ENCODE measurements around the gene TPM4. TPM values are rescaled to one million over a fixed set of nuclear protein-coding genes. Genes with fewer than 3 reads are reported as not detected.

The TPM4 gene
- total and polyA plus RNA-seq, 11 donors: 49.2 to 260 (median 92.1) TPM

DNA sequence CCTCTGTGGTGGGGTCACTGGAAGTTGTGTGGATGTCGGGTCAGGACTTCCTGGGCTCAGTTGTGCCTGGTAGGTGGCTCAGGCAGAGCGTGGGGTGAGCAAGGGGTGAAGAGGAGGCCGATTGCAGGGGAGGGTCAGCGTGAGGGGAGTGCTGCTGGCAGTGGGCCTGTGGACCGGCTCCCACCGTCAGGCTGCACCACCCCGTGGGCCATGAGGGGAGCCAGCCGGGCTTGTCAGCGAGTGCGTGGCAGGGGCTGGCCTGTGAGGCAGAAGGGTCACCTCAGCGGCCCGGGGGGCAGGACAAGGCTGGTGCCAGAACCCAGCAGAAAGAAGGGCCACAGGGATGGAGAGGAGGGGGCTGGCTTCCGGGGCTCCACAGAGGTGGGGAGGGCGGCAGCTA is 48.7 kb downstream of the TPM4 start:
- DNase-seq (no peak), ATAC-seq (no peak)
- intact Hi-C loops (cut with DNase I): no loop called here
- peaks cover 0 to 5% (median 0%) of the 10 kb centered on the region in 12 donors for H3K4me1 ChIP-seq
- no peaks in the 10 kb centered on the region for H3K27me3 ChIP-seq
- WGBS, 4 donors: 88 to 94% (median 92%) methylated on average over 13 to 14 of the region's 14 CpGs
- H3K27ac ChIP-seq: no peak overlapping the region
- no peak overlapping the region for H3K4me3 ChIP-seq
- peaks cover 2 to 100% (median 95%) of the 10 kb centered on the region in 9 donors for H3K36me3 ChIP-seq
- TF ChIP-seq POLR2A (IDR thresholded peaks at IDR 0.05) (no peak), CTCF (IDR thresholded peaks at IDR 0.05) (no peak)
- no peaks in the 10 kb centered on the region for H3K9me3 ChIP-seq

DNA sequence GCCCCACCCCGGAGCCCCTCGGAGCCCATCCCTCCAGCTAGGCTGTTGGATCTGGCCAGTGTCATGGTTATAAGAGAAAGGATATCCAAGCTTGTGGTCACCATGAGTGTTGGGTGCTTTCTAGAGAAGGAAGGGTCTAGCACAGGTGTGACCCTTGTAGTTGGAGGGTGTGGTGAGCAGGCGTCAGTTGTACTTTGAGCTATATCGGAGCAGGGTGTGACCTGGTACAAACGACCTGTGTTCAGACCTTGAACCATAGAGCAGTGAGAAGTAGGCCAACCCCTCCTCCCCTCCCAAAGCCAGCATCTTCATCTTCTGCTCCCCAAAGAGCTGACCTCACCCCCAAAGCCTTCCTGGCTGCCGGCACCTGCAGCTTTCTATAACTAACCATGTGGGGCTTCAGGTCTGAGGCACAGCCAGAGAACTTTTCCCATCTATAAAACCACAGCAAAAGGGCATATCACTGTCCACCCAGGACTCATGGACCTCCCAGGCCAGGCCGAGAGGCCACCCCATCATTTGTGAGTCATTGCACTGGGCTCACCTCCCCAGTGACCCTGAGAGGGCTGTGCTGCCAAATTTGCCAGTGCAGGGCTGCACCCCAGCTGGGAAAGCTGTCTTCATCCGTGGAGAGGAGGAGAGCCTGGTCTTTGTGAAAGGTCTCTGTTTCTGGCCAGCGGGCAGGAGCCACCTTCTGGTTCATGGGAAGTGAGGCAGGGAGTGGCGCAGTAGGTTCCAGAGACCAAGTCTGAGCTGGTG is 49.6 kb downstream of the TPM4 start:
- no peak for TF ChIP-seq CTCF (IDR thresholded peaks at IDR 0.05)
- no peak for TF ChIP-seq POLR2A (IDR thresholded peaks at IDR 0.05)
- no peak for ATAC-seq
- no peaks in the 10 kb centered on the region for H3K4me1 ChIP-seq
- peaks cover 2 to 100% (median 94%) of the 10 kb centered on the region in 9 donors for H3K36me3 ChIP-seq
- DNase-seq: no peak
- H3K9me3 ChIP-seq: no peaks in the 10 kb centered on the region
- intact Hi-C loops (cut with DNase I): no loop called here
- H3K4me3 ChIP-seq: no peak overlapping the region
- no peaks in the 10 kb centered on the region for H3K27me3 ChIP-seq
- H3K27ac ChIP-seq: no peak overlapping the region
- WGBS, 4 donors: 73 to 82% (median 81%) methylated on average over 8 to 10 of the region's 10 CpGs

GRCh38 chr19:16127080-16127479 is 50.8 kb downstream of the TPM4 start:
- TF ChIP-seq POLR2A (IDR thresholded peaks at IDR 0.05): no peak
- no peak for TF ChIP-seq CTCF (IDR thresholded peaks at IDR 0.05)
- H3K27ac ChIP-seq: no peak overlapping the region
- no peaks in the 10 kb centered on the region for H3K9me3 ChIP-seq
- H3K27me3 ChIP-seq: no peaks in the 10 kb centered on the region
- no peak for DNase-seq
- no peaks in the 10 kb centered on the region for H3K4me1 ChIP-seq
- WGBS, 4 donors: 83 to 92% (median 89%) methylated on average over 10 to 11 of the region's 11 CpGs
- no peak overlapping the region for H3K4me3 ChIP-seq
- intact Hi-C loops (cut with DNase I): no loop called here
- peaks cover 2 to 99% (median 85%) of the 10 kb centered on the region in 9 donors for H3K36me3 ChIP-seq
- no peak for ATAC-seq

GRCh38 chr19:16127776-16128371 is 51.6 kb downstream of the TPM4 start:
- Histone ChIP-seq H3K36me3 (peaks cover 2 to 99% (median 85%) of the 10 kb centered on the region in 9 donors), H3K27me3 (no peaks in the 10 kb centered on the region), H3K9me3 (no peaks in the 10 kb centered on the region), H3K27ac (no peak overlapping the region), H3K4me1 (no peaks in the 10 kb centered on the region), H3K4me3 (no peak overlapping the region)
- ATAC-seq (no peak), DNase-seq (no peak)
- TF ChIP-seq POLR2A (IDR thresholded peaks at IDR 0.05) (no peak), CTCF (IDR thresholded peaks at IDR 0.05) (no peak)
- intact Hi-C loops (cut with DNase I): no loop called here
- WGBS, 4 donors: 93 to 95% (median 94%) methylated on average over 21 of the region's 21 CpGs

Data from heart left ventricle (tissue), 16 donors.